ENCODE measurements around the gene POLE3.
"Not testable (repeated sequence)": the region's sequence is repeated elsewhere in the genome, so short reads cannot be mapped to it uniquely, and the experiment has no call there.

The POLE3 gene

GRCh38 chr9:113403646-113404045, 6.8 kb downstream of the POLE3 start:
- no peak for DNase-seq (ENCODE audit: low read depth in 2 of 2)

- peak; percentile 97 to 99 for DNase-seq (ENCODE audit: low read depth in 2 of 2)
These were observed 9.3 kb downstream of the POLE3 start, which contains the start of gene ALAD for GRCh38 chr9:113401027-113401792. Gene ALAD, minus strand, starts transcription at chr9:113401284. Its CDS starts 7,725 bp downstream, at chr9:113393559.

- DNase-seq (ENCODE audit: low read depth in 2 of 2) = no peak
These were observed 10.8 kb downstream of the POLE3 start for GRCh38 chr9:113399646-113400200.

GRCh38 chr9:113398796-113399195, 11.7 kb downstream of the POLE3 start:
- DNase-seq (ENCODE audit: low read depth in 2 of 2) = no peak

GRCh38 chr9:113397203-113397631, 13.3 kb downstream of the POLE3 start:
- DNase-seq (ENCODE audit: low read depth in 2 of 2) = no peak

- DNase-seq (ENCODE audit: low read depth in 2 of 2) = no peak
These were observed 15.2 kb downstream of the POLE3 start for GRCh38 chr9:113395000-113395861.

- no peak for DNase-seq (ENCODE audit: low read depth in 2 of 2)
These were observed 17.2 kb downstream of the POLE3 start for GRCh38 chr9:113393281-113393680.

GRCh38 chr9:113391917-113392316, 18.6 kb downstream of the POLE3 start:
- no peak for DNase-seq (ENCODE audit: low read depth in 2 of 2)

- no peak for DNase-seq (ENCODE audit: low read depth in 2 of 2)
These were observed 20.1 kb downstream of the POLE3 start for GRCh38 chr9:113390192-113390960.

- no peak for DNase-seq (ENCODE audit: low read depth in 2 of 2)
These were observed 21.0 kb downstream of the POLE3 start for GRCh38 chr9:113389451-113389850.

GRCh38 chr9:113388833-113389232, 21.6 kb downstream of the POLE3 start:
- no peak for DNase-seq (ENCODE audit: low read depth in 2 of 2)

GRCh38 chr9:113387560-113388230, 22.8 kb downstream of the POLE3 start:
- DNase-seq (ENCODE audit: low read depth in 2 of 2) = no peak

- no peak for DNase-seq (ENCODE audit: low read depth in 2 of 2)
These were observed 23.7 kb downstream of the POLE3 start for GRCh38 chr9:113386571-113387393.

- DNase-seq (ENCODE audit: low read depth in 2 of 2) = no peak
These were observed 28.5 kb downstream of the POLE3 start for GRCh38 chr9:113381909-113382411.

GRCh38 chr9:113381441-113381840, 29.0 kb downstream of the POLE3 start:
- not testable (repeated sequence) for DNase-seq (ENCODE audit: low read depth in 2 of 2)

- no peak for DNase-seq (ENCODE audit: low read depth in 2 of 2)
These were observed 29.6 kb downstream of the POLE3 start for GRCh38 chr9:113380869-113381378.

GRCh38 chr9:113379829-113380210, 30.7 kb downstream of the POLE3 start:
- DNase-seq (ENCODE audit: low read depth in 2 of 2) = not testable (repeated sequence)

GRCh38 chr9:113379094-113379828, 31.2 kb downstream of the POLE3 start:
- DNase-seq (ENCODE audit: low read depth in 2 of 2) = not testable (repeated sequence)

Measured in stimulated activated CD4-positive, alpha-beta T cell treated with anti-CD3 and anti-CD28 coated beads, Interleukin-15, amount 100 ng/mL, for 48 hours (primary cell).